COLO668 (cell line): ENCODE data around the gene SMAD3.

Experiments used
- DNase-seq: peaks from one replicate; lab custom pipeline; 2025; ENCODE audit not compliant: unreplicated experiment; lab: John Stamatoyannopoulos, UW

SMAD3 gene

GRCh38 chr15:67156834-67157233, 91.4 kb downstream of the SMAD3 start:
- DNase-seq: no peak

- no peak for DNase-seq
Observed at GRCh38 chr15:67157521-67158252, 92.3 kb downstream of the SMAD3 start.

DNA sequence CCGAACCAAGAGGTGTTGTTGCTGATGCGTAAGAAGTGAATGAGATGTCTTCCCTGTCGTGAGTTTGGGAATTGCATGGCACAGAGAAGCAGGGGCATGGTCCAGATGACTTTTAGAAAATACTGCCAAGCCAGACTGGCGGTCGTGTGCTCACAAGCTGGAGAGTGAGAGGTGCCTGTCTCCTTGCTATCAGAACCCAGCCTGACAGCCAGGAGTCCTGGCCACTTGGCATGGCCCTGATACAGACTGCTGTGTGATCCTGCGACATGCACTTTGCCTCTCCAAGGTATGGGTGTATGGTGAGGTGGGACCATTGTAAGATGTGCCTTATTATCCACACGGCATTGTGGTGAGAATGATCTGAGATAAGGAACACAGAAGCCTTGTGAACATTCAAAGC, 93.0 kb downstream of the SMAD3 start:
- no peak for DNase-seq

DNA sequence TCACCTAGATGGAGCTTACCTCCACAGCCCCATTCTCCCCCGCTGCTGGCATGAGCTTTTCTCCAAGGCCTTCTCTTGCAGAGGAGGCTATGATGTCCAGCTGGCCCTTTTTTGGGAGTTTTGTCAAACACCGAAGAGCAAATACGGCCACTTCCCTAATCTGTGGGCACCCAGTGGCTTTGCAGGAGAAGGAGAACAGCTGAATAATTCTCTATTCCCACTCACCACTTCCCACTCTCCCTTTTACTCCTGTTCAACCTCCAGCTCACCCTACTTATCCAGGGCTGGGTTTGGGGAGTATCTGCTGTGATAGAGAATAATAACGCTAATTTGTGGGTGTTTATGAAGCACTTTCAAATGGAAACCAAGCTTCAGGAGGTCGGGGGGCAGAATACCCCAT, 96.0 kb downstream of the SMAD3 start:
- no peak for DNase-seq

GRCh38 chr15:67161881-67162280, 96.5 kb downstream of the SMAD3 start:
- no peak for DNase-seq

DNA sequence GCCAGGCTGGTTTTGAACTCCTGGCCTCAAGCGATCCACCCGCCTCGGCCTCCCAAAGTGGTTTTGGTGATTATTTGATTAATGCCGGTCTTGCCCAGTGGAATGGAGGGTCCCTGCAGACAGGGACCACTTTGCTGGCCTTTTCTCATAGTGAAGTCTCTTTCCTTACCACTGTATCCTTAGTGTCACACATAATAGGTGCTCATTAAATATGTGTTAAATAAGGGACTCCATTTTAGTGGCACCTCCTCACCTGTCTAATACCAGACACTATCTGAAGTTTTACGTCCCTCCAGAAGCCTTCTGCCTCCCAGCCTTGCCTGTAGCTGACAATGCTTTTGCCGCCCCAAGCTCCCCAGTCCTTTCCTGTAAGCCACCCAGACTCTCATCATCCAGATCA, 97.8 kb downstream of the SMAD3 start:
- DNase-seq: no peak

DNA sequence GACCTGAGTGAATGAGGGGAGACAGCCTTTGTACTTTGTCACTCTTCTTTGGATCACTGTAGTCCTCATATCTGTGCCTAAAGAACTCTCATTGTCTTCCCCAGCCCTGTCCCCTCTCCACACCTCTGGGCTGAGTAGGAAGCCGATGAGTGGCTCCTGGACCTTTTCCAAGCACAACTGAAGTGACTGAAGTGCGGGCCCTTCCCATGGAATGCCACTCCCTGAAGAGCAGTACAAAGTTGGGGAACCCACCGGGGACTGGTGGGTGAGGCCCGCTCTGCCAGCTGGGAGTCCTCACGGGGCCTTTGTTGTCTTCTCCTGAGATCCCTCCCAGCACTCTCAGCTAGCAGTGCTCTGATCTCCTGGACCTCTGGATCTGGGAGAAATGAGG, 99.0 kb downstream of the SMAD3 start:
- no peak for DNase-seq

DNA sequence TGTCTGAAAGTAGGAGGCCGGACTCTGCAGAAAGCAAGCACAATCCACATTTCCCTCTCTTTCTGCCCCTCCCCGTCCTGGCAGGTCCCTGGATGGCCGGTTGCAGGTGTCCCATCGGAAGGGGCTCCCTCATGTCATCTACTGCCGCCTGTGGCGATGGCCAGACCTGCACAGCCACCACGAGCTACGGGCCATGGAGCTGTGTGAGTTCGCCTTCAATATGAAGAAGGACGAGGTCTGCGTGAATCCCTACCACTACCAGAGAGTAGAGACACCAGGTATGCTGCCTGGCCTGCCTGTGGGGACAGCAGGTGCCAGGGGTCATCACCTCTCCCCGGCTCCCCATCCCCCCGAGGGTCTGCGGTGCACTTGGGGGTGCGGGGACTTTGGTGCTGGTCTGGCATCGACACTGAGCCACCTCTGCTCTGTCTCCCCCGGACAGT, 99.4 kb downstream of the SMAD3 start:
- no peak for DNase-seq

DNA sequence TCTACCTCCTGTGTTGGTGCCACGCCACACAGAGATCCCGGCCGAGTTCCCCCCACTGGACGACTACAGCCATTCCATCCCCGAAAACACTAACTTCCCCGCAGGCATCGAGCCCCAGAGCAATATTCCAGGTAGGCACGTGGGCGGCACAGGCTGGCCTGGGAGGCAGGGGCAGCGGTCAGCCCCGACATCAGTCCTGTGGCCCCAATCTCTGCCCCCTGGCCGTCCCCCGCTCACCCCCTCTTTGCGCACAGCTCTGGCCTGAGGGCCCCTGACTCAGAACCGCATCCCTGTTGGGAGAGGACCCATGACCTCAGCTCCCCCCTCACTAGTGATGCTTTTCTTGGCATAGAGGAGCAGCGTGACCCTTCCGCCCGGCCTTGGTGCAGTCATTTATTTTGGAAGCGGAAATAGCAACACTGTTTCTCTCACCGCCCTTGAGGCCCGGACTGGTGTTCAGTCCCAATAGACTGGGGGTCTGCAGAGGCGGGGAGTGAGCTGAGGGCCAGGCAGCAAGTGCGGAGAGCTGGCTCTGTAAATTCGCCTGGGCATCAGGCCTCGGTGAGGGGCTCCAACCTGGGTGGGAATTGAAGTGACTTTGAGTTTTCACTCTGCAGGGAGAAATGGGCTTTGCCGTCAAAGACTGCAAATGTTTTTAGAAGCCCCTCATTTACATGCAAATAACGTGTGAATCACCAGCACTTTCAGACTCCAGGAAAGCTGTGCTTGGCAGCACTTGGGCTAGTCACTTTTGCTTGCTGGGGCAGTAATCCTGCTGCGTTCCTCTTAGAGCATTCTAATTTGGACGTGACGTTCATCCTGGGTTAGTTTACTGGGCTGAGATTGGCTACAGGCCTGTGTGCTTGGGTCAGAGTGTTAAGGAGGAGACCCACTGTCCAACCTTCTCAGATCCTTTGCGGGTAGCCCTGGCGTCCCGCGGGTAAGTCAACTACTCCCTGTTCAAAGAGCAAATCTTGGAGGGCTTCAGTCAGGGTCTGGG, 100.2 kb downstream of the SMAD3 start:
- no peak for DNase-seq

GRCh38 chr15:67166280-67167009, 101.0 kb downstream of the SMAD3 start:
- no peak for DNase-seq

GRCh38 chr15:67167091-67167490, 101.7 kb downstream of the SMAD3 start:
- no peak for DNase-seq

DNA sequence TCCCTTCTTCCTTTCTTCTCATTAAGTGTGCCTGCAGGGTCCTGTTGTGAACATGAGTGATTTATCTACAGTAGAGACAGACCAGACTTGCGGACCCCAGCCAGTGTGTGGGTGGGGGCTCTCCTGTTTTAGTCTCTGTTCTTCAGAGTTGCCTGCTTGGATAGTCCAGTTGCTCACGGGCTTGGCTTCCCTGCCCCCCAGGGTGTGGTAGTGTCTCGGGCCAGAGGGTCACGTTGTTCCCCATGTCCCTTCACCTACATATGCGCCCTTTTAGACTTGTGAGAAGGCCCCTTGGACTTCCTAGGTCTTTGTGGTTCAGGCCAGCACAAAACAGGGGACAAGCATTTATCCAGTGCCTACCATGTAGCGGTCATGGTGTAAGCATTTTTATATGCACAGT, 103.3 kb downstream of the SMAD3 start:
- no peak for DNase-seq

GRCh38 chr15:67170143-67170925, 104.9 kb downstream of the SMAD3 start:
- no peak for DNase-seq

GRCh38 chr15:67171471-67171870, 106.1 kb downstream of the SMAD3 start:
- DNase-seq: no peak

- no peak for DNase-seq
Observed at GRCh38 chr15:67172172-67172571, 106.8 kb downstream of the SMAD3 start.

DNA sequence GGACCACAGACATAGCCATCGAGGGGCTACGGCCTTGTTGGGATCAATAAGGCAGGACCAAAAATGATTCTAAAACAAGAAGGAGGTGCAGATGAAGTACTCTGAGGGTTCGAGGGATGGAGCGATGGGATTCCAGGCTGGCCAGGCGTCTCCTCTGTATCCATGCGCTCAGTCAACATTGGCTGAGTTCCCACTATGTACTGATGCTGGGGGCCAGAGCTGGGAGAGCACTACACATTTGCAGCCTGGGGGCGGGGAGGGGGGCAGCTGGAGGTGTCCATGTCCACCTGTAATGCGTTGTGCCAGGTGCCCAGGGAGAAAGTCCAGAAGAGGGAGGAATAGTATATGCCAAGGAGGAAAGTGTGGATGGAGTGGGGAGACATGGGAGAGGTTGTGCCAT, 107.6 kb downstream of the SMAD3 start:
- no peak for DNase-seq

GRCh38 chr15:67173786-67174185, 108.4 kb downstream of the SMAD3 start:
- no peak for DNase-seq

GRCh38 chr15:67174446-67174845, 109.0 kb downstream of the SMAD3 start:
- DNase-seq: no peak

- peak; percentile 72 for DNase-seq
Observed at GRCh38 chr15:67174864-67175573, 109.6 kb downstream of the SMAD3 start.

GRCh38 chr15:67175643-67176071, 110.3 kb downstream of the SMAD3 start:
- DNase-seq: no peak
